Heart left ventricle (tissue), 16 donors: ENCODE measurements around the gene METTL4. TPM values are rescaled to one million over a fixed set of nuclear protein-coding genes. Genes with fewer than 3 reads are reported as not detected.

ENCODE experiments used
- ATAC-seq, 4 donors: fragments of 200-7000 bp; cut with Tn5 transposase; one replicate each; pipeline ENCODE4 v1.9.1; 2020 to 2022; ENCODE audit warnings: moderate library complexity in 4 of 4, mild to moderate bottlenecking in 3 of 4, moderate number of reproducible peaks in 1 of 4
- DNase-seq, 5 donors: peaks; one replicate each; pipeline ENCODE4 v3.0.0-alpha.2; 2020
- H3K27ac ChIP-seq, 12 donors: fragments of 200-600 bp; sonication (generic) in 4 of 12; one replicate each; pipeline versions ENCODE4 v1.5.0 to v1.8.0; 2016 to 2022; ENCODE audit warnings: mild to moderate bottlenecking in 2 of 12
- H3K27me3 ChIP-seq, 9 donors: fragments of 200-600 bp; sonication (generic) in 2 of 9; one replicate each; pipeline versions ENCODE4 v1.5.1 to v1.8.0; 2016 to 2022; ENCODE audit warnings: mild to moderate bottlenecking in 3 of 9
- H3K36me3 ChIP-seq, 9 donors: fragments of 200-600 bp; sonication (generic) in 2 of 9; one replicate each; pipeline versions ENCODE4 v1.5.0 to v1.8.0; 2018 to 2022; ENCODE audit warnings: mild to moderate bottlenecking in 2 of 9
- H3K4me1 ChIP-seq, 12 donors: fragments of 200-600 bp; sonication (generic) in 4 of 12; one replicate each; pipeline versions ENCODE4 v1.5.0 to v1.8.0; 2016 to 2022; ENCODE audit warnings: mild to moderate bottlenecking in 3 of 12
- H3K4me3 ChIP-seq, 12 donors: fragments of 200-600 bp; sonication (generic) in 4 of 12; one replicate each; pipeline versions ENCODE4 v1.5.0 to v1.8.0; 2017 to 2022; ENCODE audit warnings: mild to moderate bottlenecking in 9 of 12, moderate library complexity in 4 of 12
- H3K9me3 ChIP-seq, 12 donors: fragments of 200-600 bp; sonication (generic) in 4 of 12; one replicate each; pipeline versions ENCODE4 v1.5.0 to v1.8.0; 2016 to 2022; ENCODE audit warnings: mild to moderate bottlenecking in 1 of 12
- POLR2A ChIP-seq, 2 donors: fragments of 450-650 bp; IDR thresholded peaks; one replicate each; pipeline ENCODE4 v1.6.1; 2017; ENCODE audit warnings: antibody characterized with exemption in 2 of 2, mild to moderate bottlenecking in 2 of 2, moderate library complexity in 2 of 2
- WGBS, 4 donors: extraction: QIAGEN DNeasy Blood & Tissue Kit in 2 of 4; methylation state at CpG; one replicate each; pipeline versions ENCODE4 v1.1.5 to v1.1.7; 2013 to 2018; 5-methylcytosine and 5-hydroxymethylcytosine counted together
- intact Hi-C, 10 donors: fragments of 100-400 bp; cut with DNase I; formaldehyde crosslinking; loops; one replicate each; pipeline versions ENCODE4 v1.11.1 to v1.14.2; 2022
- polyA plus RNA-seq, 2 donors: library from polyadenylated mRNA; stranded (reverse); fragments of 200-250 nt; gene quantifications; one replicate each; pipeline ENCODE4 v1.2.3, GENCODE V29; 2013
- total RNA-seq, 9 donors: library from RNA; depleted of rRNA in 2 of 9; stranded (reverse); fragments of >200 nt in 2 of 9; fragmentation: NEBNext Ultra II Directional in 3 of 9; extraction: Animal tissue kit (Norgen Biotek cat#: 25700) in 3 of 9; gene quantifications; one replicate each; pipeline versions ENCODE4 v1.1.0 to v1.2.4, GENCODE V29; 2016 to 2023
- TF ChIP-seq, protein P1 (sequence below), 12 donors: fragments of 200-600 bp; sonication (generic) in 4 of 12; IDR thresholded peaks; one replicate each; pipeline versions ENCODE4 v1.5.0 to v1.8.0; 2018 to 2022; ENCODE audit warnings: antibody characterized with exemption in 12 of 12, mild to moderate bottlenecking in 5 of 12
- donor health status: ischemic (EF 13 %, LVEDD 7.1; RV severe dilation, severe dysfunction).
- donor health status: healthy with polysubstance abuse.
- donor health status: DM: no; HTN: yes; CAD: no.
- donor health status: DM: no; HTN: no; CAD: no.
- donor health status: ischemic (EF 25% LVEDD 6.9; RV normal size, moderate dysfunction).
- donor health status: ischemic (EF 25% LVEDD 5.7; RV mildly dilated, moderate dysfunction).
- donor health status: healthy.
- donor health status: DM: yes; HTN: yes; CAD: no.
- donor health status: ischemic (EF 35%, LVEDD 5.7; RV mildly dilated, moderate dysfunction).
- donor health status: nonischemic (EF 11% LVEDD 7.7; RV severe dilation, severe dysfunction).
- donor health status: DM: yes; HTN: yes; CAD: no.
- donor health status: PGD.
- donor health status: ischemic (EF 29% LVEDD 5.4; RV normal size, mild dysfunction).
- donor health status: nonischemic (EF 23%, LVEDD 6.1; RV moderate dilation, normal function).

The METTL4 gene
- total and polyA plus RNA-seq, 11 donors = 3.1 to 10.3 (median 5.8) TPM

DNA sequence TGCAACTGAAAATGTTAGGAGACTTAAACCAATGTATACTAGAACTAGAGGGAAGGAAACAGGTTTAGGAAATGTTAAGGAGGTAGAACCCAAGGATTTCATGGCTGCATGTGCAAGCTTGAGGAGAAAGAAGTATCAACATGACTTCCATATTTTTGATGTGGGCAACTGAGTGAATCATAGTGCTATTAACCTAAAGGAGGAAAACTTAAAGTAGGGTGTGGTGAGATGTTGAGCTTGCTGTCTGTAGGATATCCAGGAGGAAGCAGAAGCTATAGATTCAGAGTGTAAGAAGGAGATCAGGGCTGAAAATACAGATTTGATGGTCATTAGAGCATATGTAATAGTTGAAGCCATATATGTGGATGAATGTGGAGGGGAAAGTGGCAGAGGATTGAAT lies 31.5 kb upstream of the METTL4 start:
- TF ChIP-seq, protein P1, sequence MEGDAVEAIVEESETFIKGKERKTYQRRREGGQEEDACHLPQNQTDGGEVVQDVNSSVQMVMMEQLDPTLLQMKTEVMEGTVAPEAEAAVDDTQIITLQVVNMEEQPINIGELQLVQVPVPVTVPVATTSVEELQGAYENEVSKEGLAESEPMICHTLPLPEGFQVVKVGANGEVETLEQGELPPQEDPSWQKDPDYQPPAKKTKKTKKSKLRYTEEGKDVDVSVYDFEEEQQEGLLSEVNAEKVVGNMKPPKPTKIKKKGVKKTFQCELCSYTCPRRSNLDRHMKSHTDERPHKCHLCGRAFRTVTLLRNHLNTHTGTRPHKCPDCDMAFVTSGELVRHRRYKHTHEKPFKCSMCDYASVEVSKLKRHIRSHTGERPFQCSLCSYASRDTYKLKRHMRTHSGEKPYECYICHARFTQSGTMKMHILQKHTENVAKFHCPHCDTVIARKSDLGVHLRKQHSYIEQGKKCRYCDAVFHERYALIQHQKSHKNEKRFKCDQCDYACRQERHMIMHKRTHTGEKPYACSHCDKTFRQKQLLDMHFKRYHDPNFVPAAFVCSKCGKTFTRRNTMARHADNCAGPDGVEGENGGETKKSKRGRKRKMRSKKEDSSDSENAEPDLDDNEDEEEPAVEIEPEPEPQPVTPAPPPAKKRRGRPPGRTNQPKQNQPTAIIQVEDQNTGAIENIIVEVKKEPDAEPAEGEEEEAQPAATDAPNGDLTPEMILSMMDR (IDR thresholded peaks at IDR 0.05) = no peak
- no peak for TF ChIP-seq POLR2A (IDR thresholded peaks at IDR 0.05)
- Histone ChIP-seq H3K27ac (peak overlapping the region in 1 of 12 donors; percentile 4), H3K4me3 (no peak overlapping the region), H3K4me1 (peaks cover 0 to 30% (median 0%) of the 10 kb centered on the region in 12 donors), H3K27me3 (no peaks in the 10 kb centered on the region), H3K36me3 (no peaks in the 10 kb centered on the region), H3K9me3 (no peaks in the 10 kb centered on the region)
- intact Hi-C loops = no loop called here
- ATAC-seq = no peak
- no peak for DNase-seq

GRCh38 chr18:2597639-2598038 lies 26.3 kb upstream of the METTL4 start:
- intact Hi-C loops = no loop called here
- ATAC-seq (no peak), DNase-seq (no peak)
- peaks cover 0 to under 1% (median 0%) of the 10 kb centered on the region in 12 donors for H3K4me1 ChIP-seq
- WGBS, 4 donors = 93 to 98% (median 96%) methylated on average over 5 of the region's 5 CpGs
- no peaks in the 10 kb centered on the region for H3K9me3 ChIP-seq
- no peaks in the 10 kb centered on the region for H3K27me3 ChIP-seq
- H3K27ac ChIP-seq = no peak overlapping the region
- no peak overlapping the region for H3K4me3 ChIP-seq
- H3K36me3 ChIP-seq = peaks cover 0 to 5% (median 0%) of the 10 kb centered on the region in 9 donors
- TF ChIP-seq POLR2A (IDR thresholded peaks at IDR 0.05) = no peak

DNA sequence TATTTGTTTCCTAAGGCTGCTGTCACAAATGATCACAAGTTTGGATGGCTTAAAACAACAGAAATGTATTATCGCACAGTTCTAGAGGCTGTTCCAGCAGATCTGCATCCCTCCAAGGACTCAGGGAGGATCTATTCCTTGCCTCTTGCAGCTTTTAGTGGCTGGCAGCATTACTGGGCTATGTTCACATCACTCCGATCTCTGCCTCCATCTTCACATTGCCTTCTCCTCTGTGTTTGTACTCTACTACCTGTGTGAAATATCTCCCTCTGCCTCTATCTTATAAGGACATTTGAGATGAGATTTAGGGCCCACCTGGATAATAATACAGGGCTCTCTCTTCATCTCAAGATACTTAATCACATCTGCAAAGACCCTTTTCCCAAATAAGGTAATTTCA lies 19.0 kb upstream of the METTL4 start:
- H3K4me3 ChIP-seq = peak overlapping the region in 7 of 12 donors; percentile 13 to 46 (median 29)
- intact Hi-C loops = no loop called here
- ATAC-seq (no peak), DNase-seq (no peak)
- H3K4me1 ChIP-seq = peaks cover 0 to 12% (median 0%) of the 10 kb centered on the region in 12 donors
- H3K9me3 ChIP-seq = no peaks in the 10 kb centered on the region
- TF ChIP-seq, protein P1 (IDR thresholded peaks at IDR 0.05) = no peak
- no peak for TF ChIP-seq POLR2A (IDR thresholded peaks at IDR 0.05)
- H3K27me3 ChIP-seq = no peaks in the 10 kb centered on the region
- peaks cover 0 to 5% (median 0%) of the 10 kb centered on the region in 9 donors for H3K36me3 ChIP-seq
- H3K27ac ChIP-seq = peak overlapping the region in 6 of 12 donors; percentile 12 to 54 (median 37)
- WGBS, 4 donors = 85 to 92% (median 90%) methylated on average over 2 of the region's 2 CpGs

DNA sequence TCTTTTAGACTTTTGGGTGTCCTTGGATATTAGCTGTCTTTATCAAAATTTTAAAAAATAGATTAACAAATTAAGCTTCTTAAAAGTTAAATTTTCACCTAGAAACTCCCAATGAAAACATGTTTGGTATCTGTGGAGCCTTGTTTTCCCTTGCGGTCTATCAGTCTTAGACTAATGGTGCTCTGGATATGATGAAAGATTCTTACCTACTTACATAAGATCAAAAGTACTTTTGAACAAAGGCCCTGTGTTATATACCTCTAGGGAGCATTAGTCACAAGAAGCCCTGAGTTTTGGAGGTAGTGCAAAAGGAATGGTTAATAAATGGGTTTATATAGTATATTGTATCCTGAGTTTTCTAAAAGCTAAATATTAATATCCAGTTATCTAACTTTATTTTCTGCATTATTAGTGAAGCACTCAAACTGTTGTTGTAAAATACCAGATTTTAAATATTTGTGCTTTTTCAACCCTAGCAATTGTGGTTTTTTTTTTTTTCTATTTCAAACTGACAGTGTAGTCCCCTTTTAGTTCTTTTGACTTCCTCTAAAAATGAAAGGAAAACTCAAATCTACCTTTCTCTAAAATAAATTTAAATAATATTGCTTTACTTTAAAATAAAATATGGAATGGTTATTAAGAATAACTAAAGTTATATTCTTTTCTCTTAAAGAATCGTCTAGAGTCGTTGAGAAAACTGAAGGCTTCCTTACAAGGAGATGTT lies 18.2 kb upstream of the METTL4 start:
- TF ChIP-seq POLR2A (IDR thresholded peaks at IDR 0.05) = no peak
- TF ChIP-seq, protein P1 (IDR thresholded peaks at IDR 0.05) = no peak
- H3K4me3 ChIP-seq = peak overlapping the region in 7 of 12 donors; percentile 13 to 46 (median 29)
- H3K27me3 ChIP-seq = no peaks in the 10 kb centered on the region
- peak overlapping the region in 9 of 12 donors; percentile 10 to 54 (median 41) for H3K27ac ChIP-seq
- 80 to 89% (median 85%) methylated on average over 3 of the region's 3 CpGs for WGBS, 4 donors
- H3K4me1 ChIP-seq = peaks cover 0 to 12% (median 0%) of the 10 kb centered on the region in 12 donors
- DNase-seq (no peak), ATAC-seq (peak in 1 of 4 donors; percentile 61)
- no peaks in the 10 kb centered on the region for H3K9me3 ChIP-seq
- intact Hi-C loops = no loop called here
- H3K36me3 ChIP-seq = peaks cover 0 to 5% (median 0%) of the 10 kb centered on the region in 9 donors
